MCF 10A (cell line): Measurements from ENCODE around the gene OR1F1. TPM values are rescaled to one million over a fixed set of nuclear protein-coding genes. Genes with fewer than 3 reads are reported as not detected.

Experiments used
- BruUV-seq: library from RNA; stranded (reverse); fragments of 400-500 nt; replicated peaks from 2 replicates; lab custom pipeline; 2021; lab: Mats Ljungman, UMichigan
- CTCF ChIA-PET: fragments of 300-600 bp; sonication (Branson Sonifier 250); formaldehyde crosslinking; extraction: SDS; loops from one replicate; lab custom pipeline; 2021; ENCODE audit warnings: antibody characterized with exemption, inconsistent platforms; lab: Yijun Ruan, JAX
- POLR2A ChIA-PET: fragments of 300-600, 350-650 bp; sonication (Branson Sonifier 250); formaldehyde crosslinking; extraction: SDS; loops from one replicate; lab custom pipeline; 2020; ENCODE audit warnings: antibody characterized with exemption, inconsistent platforms; lab: Yijun Ruan, JAX
- DNase-seq: peaks from one replicate; pipeline ENCODE4 v3.0.0-alpha.2; 2018; ENCODE audit not compliant: unreplicated experiment
- H3K27ac Mint-ChIP-seq: one replicate; pipeline ENCODE4 v1.8.0; 2022; ENCODE audit warnings: mild to moderate bottlenecking, low read depth, mixed read lengths; ENCODE audit not compliant: unreplicated experiment
- H3K27me3 Mint-ChIP-seq: one replicate; pipeline ENCODE4 v1.8.0; 2022; ENCODE audit warnings: mixed read lengths; ENCODE audit not compliant: insufficient read depth, unreplicated experiment
- H3K36me3 Mint-ChIP-seq: one replicate; pipeline ENCODE4 v1.8.0; 2022; ENCODE audit warnings: mild to moderate bottlenecking, moderate library complexity, mixed read lengths; ENCODE audit not compliant: insufficient read depth, unreplicated experiment
- H3K4me1 Mint-ChIP-seq: one replicate; pipeline ENCODE4 v1.8.0; 2022; ENCODE audit warnings: mixed read lengths; ENCODE audit not compliant: insufficient read depth, unreplicated experiment
- H3K4me3 Mint-ChIP-seq: one replicate; pipeline ENCODE4 v1.8.0; 2022; ENCODE audit warnings: mild to moderate bottlenecking, moderate library complexity, mixed read lengths; ENCODE audit not compliant: unreplicated experiment
- H3K9me3 Mint-ChIP-seq: one replicate; pipeline ENCODE4 v1.8.0; 2022; ENCODE audit warnings: mixed read lengths; ENCODE audit not compliant: unreplicated experiment
- CTCF ChIP-seq: fragments of 200-600 bp; IDR thresholded peaks from one replicate; pipeline ENCODE4 v1.8.0; 2022; ENCODE audit warnings: antibody characterized with exemption, mild to moderate bottlenecking; ENCODE audit not compliant: unreplicated experiment
- intact Hi-C: fragments of 100-400 bp; cut with micrococcal nuclease; formaldehyde crosslinking; loops from 2 replicates; pipeline ENCODE4 v1.14.1; 2022
- total RNA-seq: library from RNA; stranded (reverse); gene quantifications from 2 replicates; pipeline ENCODE4 v1.2.3, GENCODE V29; 2022

OR1F1 gene
- total RNA-seq, 1 experiment from 2014 or later: not detected

GRCh38 chr16:3143189-3143588, 44.8 kb upstream of the OR1F1 start:
- intact Hi-C loops: no loop called here
- Mint-ChIP-seq H3K27me3 (no peaks in the 10 kb centered on the region), H3K4me1 (no peaks in the 10 kb centered on the region), H3K27ac (no peak overlapping the region), H3K4me3 (no peak overlapping the region), H3K36me3 (peaks cover 31% of the 10 kb centered on the region), H3K9me3 (no peaks in the 10 kb centered on the region)
- ChIA-PET POLR2A (interaction anchor here (4.1 kb wide), 1 partner anchor 9 kb away, joined by 24 read pairs; the partner anchor contains the start of gene ZNF213), CTCF (interaction anchor here (2.8 kb wide), 1 partner anchor 14 kb away, joined by 17 read pairs; no protein-coding TSS in a partner anchor)
- no peak for TF ChIP-seq CTCF
- no TSS peak for BruUV-seq
- no peak for DNase-seq

- TF ChIP-seq CTCF: no peak
- Mint-ChIP-seq H3K4me3 (no peak overlapping the region), H3K4me1 (no peaks in the 10 kb centered on the region), H3K27me3 (no peaks in the 10 kb centered on the region), H3K27ac (no peak overlapping the region), H3K36me3 (peaks cover 31% of the 10 kb centered on the region), H3K9me3 (no peaks in the 10 kb centered on the region)
- ChIA-PET POLR2A (interaction anchor here (4.1 kb wide), 1 partner anchor 9 kb away, joined by 24 read pairs; the partner anchor contains the start of gene ZNF213), CTCF (interaction anchor here (2.8 kb wide), 1 partner anchor 15 kb away, joined by 17 read pairs; no protein-coding TSS in a partner anchor)
- DNase-seq: no peak
- no TSS peak for BruUV-seq
- intact Hi-C loops: no loop called here
Observed at GRCh38 chr16:3143598-3144320, 44.2 kb upstream of the OR1F1 start.

- no peaks in the 10 kb centered on the region for H3K4me1 Mint-ChIP-seq
- TF ChIP-seq CTCF: no peak
- ChIA-PET CTCF (interaction anchor here (2.8 kb wide), 1 partner anchor 15 kb away, joined by 17 read pairs; no protein-coding TSS in a partner anchor), POLR2A (interaction anchor here (4.1 kb wide), 1 partner anchor 10 kb away, joined by 24 read pairs; the partner anchor contains the start of gene ZNF213)
- intact Hi-C loops: no loop called here
- H3K36me3 Mint-ChIP-seq: peaks cover 26% of the 10 kb centered on the region
- H3K4me3 Mint-ChIP-seq: no peak overlapping the region
- no peaks in the 10 kb centered on the region for H3K9me3 Mint-ChIP-seq
- no peaks in the 10 kb centered on the region for H3K27me3 Mint-ChIP-seq
- no peak for DNase-seq
- H3K27ac Mint-ChIP-seq: no peak overlapping the region
- no TSS peak for BruUV-seq
Observed at GRCh38 chr16:3144321-3144983, 43.6 kb upstream of the OR1F1 start.

- Mint-ChIP-seq H3K4me3 (no peak overlapping the region), H3K9me3 (no peaks in the 10 kb centered on the region), H3K36me3 (peaks cover 23% of the 10 kb centered on the region), H3K4me1 (no peaks in the 10 kb centered on the region), H3K27ac (no peak overlapping the region), H3K27me3 (no peaks in the 10 kb centered on the region)
- intact Hi-C loops: no loop called here
- CTCF ChIA-PET: interaction anchor here (2.8 kb wide), 1 partner anchor 16 kb away, joined by 17 read pairs; no protein-coding TSS in a partner anchor
- BruUV-seq: no TSS peak
- no peak for DNase-seq
- TF ChIP-seq CTCF: no peak
- POLR2A ChIA-PET: interaction anchor here (4.1 kb wide), 1 partner anchor 10 kb away, joined by 24 read pairs; the partner anchor contains the start of gene ZNF213
Observed at GRCh38 chr16:3145151-3145550, 42.9 kb upstream of the OR1F1 start.
